ENCODE data around the gene TAPT1.

Gene TAPT1

DNA sequence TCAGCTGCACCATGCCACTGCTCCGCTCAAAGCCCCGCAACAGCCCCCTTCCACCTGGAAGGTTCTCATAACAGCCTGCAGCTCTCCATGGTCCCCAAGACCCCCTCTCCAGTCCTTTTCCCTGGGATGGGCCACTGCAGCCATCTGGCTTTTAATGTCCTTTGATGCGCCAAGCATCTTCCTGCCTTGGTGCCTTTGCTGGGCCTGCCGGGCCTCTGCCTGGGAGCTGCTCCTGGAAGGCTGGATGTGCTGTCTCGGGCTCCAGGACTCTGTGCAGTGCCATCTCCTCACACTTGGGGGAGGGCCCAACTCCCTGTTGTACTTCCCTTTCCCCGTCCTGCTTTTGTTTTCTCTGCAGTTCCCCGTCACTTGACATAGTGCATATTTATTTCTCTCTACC is 60.3 kb downstream of the TAPT1 start:
- DNase-seq (ENCODE audit: low read depth): no peak
- no peak overlapping the region for H3K4me3 ChIP-seq (ENCODE audit: low read depth, low read length)
- TF ChIP-seq, protein P1, sequence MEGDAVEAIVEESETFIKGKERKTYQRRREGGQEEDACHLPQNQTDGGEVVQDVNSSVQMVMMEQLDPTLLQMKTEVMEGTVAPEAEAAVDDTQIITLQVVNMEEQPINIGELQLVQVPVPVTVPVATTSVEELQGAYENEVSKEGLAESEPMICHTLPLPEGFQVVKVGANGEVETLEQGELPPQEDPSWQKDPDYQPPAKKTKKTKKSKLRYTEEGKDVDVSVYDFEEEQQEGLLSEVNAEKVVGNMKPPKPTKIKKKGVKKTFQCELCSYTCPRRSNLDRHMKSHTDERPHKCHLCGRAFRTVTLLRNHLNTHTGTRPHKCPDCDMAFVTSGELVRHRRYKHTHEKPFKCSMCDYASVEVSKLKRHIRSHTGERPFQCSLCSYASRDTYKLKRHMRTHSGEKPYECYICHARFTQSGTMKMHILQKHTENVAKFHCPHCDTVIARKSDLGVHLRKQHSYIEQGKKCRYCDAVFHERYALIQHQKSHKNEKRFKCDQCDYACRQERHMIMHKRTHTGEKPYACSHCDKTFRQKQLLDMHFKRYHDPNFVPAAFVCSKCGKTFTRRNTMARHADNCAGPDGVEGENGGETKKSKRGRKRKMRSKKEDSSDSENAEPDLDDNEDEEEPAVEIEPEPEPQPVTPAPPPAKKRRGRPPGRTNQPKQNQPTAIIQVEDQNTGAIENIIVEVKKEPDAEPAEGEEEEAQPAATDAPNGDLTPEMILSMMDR (IDR thresholded peaks at IDR 0.05; ENCODE audit: low read depth, low read length, missing control alignments): no peak

DNA sequence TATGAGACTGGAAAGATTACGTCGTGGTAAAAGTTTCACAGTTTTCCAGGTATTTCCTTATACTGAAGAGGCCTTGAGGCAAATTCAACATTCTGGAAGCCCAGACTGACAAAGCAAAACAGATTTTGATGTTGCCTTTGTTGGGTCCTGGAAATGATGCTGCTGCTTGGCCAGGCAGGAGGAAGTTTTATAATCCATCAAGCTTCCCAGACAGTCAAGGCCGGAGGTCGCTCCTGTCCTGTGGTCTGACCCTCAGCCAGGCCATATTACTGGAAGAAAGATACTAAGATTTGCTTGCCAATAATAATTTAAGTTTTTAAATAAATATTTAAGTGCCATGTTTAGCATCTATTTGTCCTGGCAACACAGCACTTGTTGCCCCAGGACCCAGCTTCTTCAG is 63.4 kb downstream of the TAPT1 start:
- DNase-seq (ENCODE audit: low read depth): no peak
- TF ChIP-seq, protein P1 (IDR thresholded peaks at IDR 0.05; ENCODE audit: low read depth, low read length, missing control alignments): no peak
- H3K4me3 ChIP-seq (ENCODE audit: low read depth, low read length): no peak overlapping the region

DNA sequence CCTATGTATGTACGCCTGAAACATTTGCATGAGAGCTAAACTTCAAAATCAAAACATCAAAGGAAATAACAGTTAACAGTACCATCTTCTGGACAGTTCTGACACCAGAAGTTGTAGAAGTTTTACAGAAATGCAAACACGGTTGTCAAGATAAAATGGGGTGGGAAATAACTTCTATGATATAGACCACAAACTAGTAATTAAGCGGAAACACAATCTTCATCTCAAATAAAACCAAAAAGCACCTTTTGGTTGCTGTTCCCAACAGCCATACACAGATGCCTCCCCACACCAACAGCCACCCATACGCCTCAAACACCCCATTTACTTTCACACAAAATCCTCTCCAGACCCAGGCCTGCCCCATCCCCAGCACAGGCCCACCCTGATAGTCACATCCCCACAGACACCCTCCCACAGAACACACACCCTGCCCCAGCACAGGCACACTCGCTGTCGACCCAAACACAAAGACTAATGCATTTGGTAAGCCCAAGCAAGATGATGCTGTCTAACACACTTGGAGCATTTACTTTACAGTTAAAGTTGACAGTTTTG is 64.3 kb downstream of the TAPT1 start:
- no peak overlapping the region for H3K4me3 ChIP-seq (ENCODE audit: low read depth, low read length)
- no peak for DNase-seq (ENCODE audit: low read depth)
- TF ChIP-seq, protein P1 (IDR thresholded peaks at IDR 0.05; ENCODE audit: low read depth, low read length, missing control alignments): no peak

DNA sequence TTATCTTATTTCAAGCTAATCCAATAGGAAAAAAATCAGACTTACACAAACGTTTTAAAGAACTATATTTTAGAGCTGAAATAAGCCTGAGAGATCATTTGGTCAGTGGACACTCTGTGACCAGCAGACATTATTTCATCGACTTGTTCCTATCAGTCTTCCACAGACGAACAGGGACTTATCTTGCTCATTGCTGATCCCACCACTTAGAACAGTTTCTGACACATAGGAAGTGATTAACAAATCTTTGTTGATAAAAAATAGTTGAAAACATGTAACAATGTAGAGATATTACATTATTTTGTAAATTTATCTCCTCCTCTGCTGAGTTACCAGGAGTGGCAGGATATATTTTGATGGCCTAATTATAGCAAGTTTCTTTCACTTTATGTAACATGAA is 65.8 kb downstream of the TAPT1 start:
- TF ChIP-seq, protein P1 (IDR thresholded peaks at IDR 0.05; ENCODE audit: low read depth, low read length, missing control alignments): no peak
- DNase-seq (ENCODE audit: low read depth): no peak
- no peak overlapping the region for H3K4me3 ChIP-seq (ENCODE audit: low read depth, low read length)

DNA sequence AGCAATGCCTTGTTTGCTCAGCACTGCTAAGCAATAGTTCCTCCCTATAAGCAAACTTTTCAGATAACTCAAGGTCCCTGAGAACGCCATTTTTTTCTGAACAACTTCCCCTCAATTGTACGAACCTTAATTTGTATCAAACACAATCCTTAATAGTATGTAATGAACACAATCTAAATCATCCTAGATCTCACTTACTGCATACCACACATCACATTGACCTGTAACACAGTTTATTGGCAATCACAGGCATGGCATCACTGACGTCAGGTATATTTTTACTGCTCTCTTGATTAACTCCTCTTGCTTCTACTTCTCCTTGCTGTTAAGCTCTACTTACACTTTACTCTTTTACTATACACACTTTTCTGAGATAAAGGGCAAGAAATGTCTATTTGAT is 67.0 kb downstream of the TAPT1 start:
- TF ChIP-seq, protein P1 (IDR thresholded peaks at IDR 0.05; ENCODE audit: low read depth, low read length, missing control alignments): no peak
- H3K4me3 ChIP-seq (ENCODE audit: low read depth, low read length): no peak overlapping the region
- DNase-seq (ENCODE audit: low read depth): no peak

DNA sequence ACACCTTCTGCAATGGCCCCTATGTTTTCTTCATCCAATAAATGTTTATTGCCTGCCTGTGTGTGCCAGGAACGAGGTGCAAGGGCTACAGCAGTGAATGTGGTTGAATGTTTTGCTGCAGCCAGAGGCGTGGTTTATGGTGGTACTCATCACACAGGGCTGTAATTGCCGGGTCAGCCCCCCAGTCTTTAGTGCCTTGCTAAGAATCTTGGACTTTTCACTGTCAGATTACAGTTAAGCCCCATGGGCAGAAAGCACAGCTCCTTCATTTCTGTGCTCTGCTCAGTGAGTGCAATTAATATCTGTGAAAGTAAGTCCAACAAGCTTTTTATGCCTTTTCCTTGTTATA is 67.8 kb downstream of the TAPT1 start:
- DNase-seq (ENCODE audit: low read depth): no peak
- TF ChIP-seq, protein P1 (IDR thresholded peaks at IDR 0.05; ENCODE audit: low read depth, low read length, missing control alignments): no peak

More for the DNA sequence above, 67.8 kb downstream of the TAPT1 start:
- H3K4me3 ChIP-seq (ENCODE audit: low read depth, low read length): no peak overlapping the region

Measured in GM12864 (cell line).